ENCODE results near the gene LCMT2. TPM values are rescaled to one million over a fixed set of nuclear protein-coding genes. Genes with fewer than 3 reads are reported as not detected.
A peak's percentile ranks its signal among the peaks of the same experiment; 100 is the strongest.

LCMT2 gene
- total RNA-seq, 1 donor from 2014 or later, result 8.1 TPM

- peaks cover 23% of the 10 kb centered on the region for H3K4me1 ChIP-seq
- H3K27ac ChIP-seq, result peak overlapping the region; percentile 82
- no peaks in the 10 kb centered on the region for H3K9me3 ChIP-seq
- H3K36me3 ChIP-seq, result peaks cover 10% of the 10 kb centered on the region
- TF ChIP-seq, protein P1, sequence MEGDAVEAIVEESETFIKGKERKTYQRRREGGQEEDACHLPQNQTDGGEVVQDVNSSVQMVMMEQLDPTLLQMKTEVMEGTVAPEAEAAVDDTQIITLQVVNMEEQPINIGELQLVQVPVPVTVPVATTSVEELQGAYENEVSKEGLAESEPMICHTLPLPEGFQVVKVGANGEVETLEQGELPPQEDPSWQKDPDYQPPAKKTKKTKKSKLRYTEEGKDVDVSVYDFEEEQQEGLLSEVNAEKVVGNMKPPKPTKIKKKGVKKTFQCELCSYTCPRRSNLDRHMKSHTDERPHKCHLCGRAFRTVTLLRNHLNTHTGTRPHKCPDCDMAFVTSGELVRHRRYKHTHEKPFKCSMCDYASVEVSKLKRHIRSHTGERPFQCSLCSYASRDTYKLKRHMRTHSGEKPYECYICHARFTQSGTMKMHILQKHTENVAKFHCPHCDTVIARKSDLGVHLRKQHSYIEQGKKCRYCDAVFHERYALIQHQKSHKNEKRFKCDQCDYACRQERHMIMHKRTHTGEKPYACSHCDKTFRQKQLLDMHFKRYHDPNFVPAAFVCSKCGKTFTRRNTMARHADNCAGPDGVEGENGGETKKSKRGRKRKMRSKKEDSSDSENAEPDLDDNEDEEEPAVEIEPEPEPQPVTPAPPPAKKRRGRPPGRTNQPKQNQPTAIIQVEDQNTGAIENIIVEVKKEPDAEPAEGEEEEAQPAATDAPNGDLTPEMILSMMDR (IDR thresholded peaks at IDR 0.05), result no peak
- intact Hi-C loops (cut with DNase I), result no loop called here
- peak overlapping the region; percentile 96 for H3K4me3 ChIP-seq
- no peak for DNase-seq
- H3K27me3 ChIP-seq, result no peaks in the 10 kb centered on the region
- ATAC-seq, result peak; percentile 75
Measured at GRCh38 chr15:43370310-43370974, 40.1 kb upstream of the LCMT2 start.

DNA sequence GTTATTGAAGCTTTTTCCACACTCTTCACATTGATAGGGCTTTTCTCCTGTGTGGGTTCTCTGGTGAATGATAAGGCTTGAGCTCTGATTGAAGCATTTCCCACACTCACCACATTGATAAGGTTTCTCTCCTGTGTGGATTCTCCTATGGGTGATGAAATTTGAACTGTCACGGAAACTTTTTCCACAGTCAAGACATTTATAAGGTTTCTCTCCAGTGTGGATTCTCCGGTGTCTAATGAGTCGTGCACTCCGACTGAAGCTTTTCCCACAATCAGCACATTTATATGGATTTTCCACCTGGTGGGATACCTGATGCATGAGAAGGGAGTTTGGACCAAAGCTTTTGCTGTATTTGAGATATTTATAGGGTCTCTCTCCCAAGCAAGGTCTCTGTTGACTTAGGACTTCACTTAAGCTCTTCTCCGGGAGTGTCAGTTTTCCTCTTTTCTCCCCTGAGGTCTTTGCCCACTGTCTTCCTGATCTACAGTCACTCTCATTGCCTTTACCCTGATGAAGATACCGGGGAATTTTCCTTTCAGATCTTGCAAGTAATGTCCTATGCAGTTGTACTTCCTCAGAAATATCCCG, 31.0 kb upstream of the LCMT2 start:
- H3K27me3 ChIP-seq, result no peaks in the 10 kb centered on the region
- intact Hi-C loops (cut with DNase I), result no loop called here
- no peaks in the 10 kb centered on the region for H3K4me1 ChIP-seq
- peaks cover 41% of the 10 kb centered on the region for H3K9me3 ChIP-seq
- no peak for DNase-seq
- TF ChIP-seq, protein P1 (IDR thresholded peaks at IDR 0.05), result no peak
- no peak overlapping the region for H3K27ac ChIP-seq
- H3K36me3 ChIP-seq, result peaks cover 48% of the 10 kb centered on the region
- no peak for ATAC-seq
- no peak overlapping the region for H3K4me3 ChIP-seq

GRCh38 chr15:43360821-43361220, 30.4 kb upstream of the LCMT2 start:
- intact Hi-C loops (cut with DNase I), result no loop called here
- no peaks in the 10 kb centered on the region for H3K27me3 ChIP-seq
- no peak for ATAC-seq
- peaks cover 41% of the 10 kb centered on the region for H3K9me3 ChIP-seq
- DNase-seq, result no peak
- H3K4me1 ChIP-seq, result no peaks in the 10 kb centered on the region
- H3K4me3 ChIP-seq, result no peak overlapping the region
- no peak overlapping the region for H3K27ac ChIP-seq
- peaks cover 42% of the 10 kb centered on the region for H3K36me3 ChIP-seq
- TF ChIP-seq, protein P1 (IDR thresholded peaks at IDR 0.05), result no peak

- H3K27ac ChIP-seq, result no peak overlapping the region
- no peak for ATAC-seq
- intact Hi-C loops (cut with DNase I), result no loop called here
Measured at GRCh38 chr15:43352693-43353382, 22.5 kb upstream of the LCMT2 start.

DNA sequence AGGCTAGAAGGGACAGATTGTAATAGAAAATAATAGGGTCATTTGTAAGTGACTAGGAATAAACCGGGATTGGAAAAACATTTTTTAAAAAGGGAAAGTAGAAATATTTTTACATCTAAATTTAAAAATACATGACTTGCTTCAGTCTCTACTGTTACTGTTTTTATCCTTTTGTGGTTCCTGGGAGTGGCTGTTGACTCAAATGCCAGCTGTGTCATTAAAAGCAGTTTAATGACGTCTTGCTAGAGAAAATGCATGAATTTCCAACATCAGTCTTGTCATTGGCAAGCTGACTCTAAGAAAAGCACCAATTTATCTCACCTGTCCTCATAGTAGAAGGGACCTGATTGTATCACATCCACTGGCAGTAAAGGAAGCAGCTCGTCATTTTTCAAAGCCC, 16.7 kb upstream of the LCMT2 start:
- no peak overlapping the region for H3K27ac ChIP-seq
- no peak overlapping the region for H3K4me3 ChIP-seq
- ATAC-seq (no peak), DNase-seq (no peak)
- intact Hi-C loops (cut with DNase I), result no loop called here
- no peaks in the 10 kb centered on the region for H3K4me1 ChIP-seq
- peaks cover 49% of the 10 kb centered on the region for H3K36me3 ChIP-seq
- TF ChIP-seq, protein P1 (IDR thresholded peaks at IDR 0.05), result no peak
- H3K27me3 ChIP-seq, result no peaks in the 10 kb centered on the region
- no peaks in the 10 kb centered on the region for H3K9me3 ChIP-seq

More at GRCh38 chr15:43352693-43353382, 22.5 kb upstream of the LCMT2 start:
- H3K4me1 ChIP-seq, result no peaks in the 10 kb centered on the region
- H3K9me3 ChIP-seq, result no peaks in the 10 kb centered on the region
- no peak for DNase-seq
- TF ChIP-seq, protein P1 (IDR thresholded peaks at IDR 0.05), result no peak
- H3K4me3 ChIP-seq, result no peak overlapping the region
- H3K36me3 ChIP-seq, result peaks cover 36% of the 10 kb centered on the region
- no peaks in the 10 kb centered on the region for H3K27me3 ChIP-seq
